Inflammatory macrophage treated with lipopolysaccharide for 1 hour (primary cell): ENCODE data around the gene CTBP1.

Experiments
- DNase-seq, 2 donors: peaks; one replicate each; pipeline ENCODE4 v3.0.0-alpha.2; 2020 to 2022

Gene CTBP1

GRCh38 chr4:1207603-1208265 is 41.2 kb downstream of the CTBP1 start:
- DNase-seq: no peak

- no peak for DNase-seq
Measured at GRCh38 chr4:1207157-1207470, 41.8 kb downstream of the CTBP1 start.

GRCh38 chr4:1206299-1207156 is 42.4 kb downstream of the CTBP1 start:
- no peak for DNase-seq

- no peak for DNase-seq
Measured at GRCh38 chr4:1205586-1206298, 43.2 kb downstream of the CTBP1 start.

GRCh38 chr4:1204828-1205585 is 43.9 kb downstream of the CTBP1 start:
- DNase-seq: no peak

- DNase-seq: no peak
Measured at GRCh38 chr4:1204286-1204827, 44.6 kb downstream of the CTBP1 start.

- no peak for DNase-seq
Measured at GRCh38 chr4:1203026-1203616, 45.8 kb downstream of the CTBP1 start.

- DNase-seq: no peak
Measured at GRCh38 chr4:1202526-1203011, 46.4 kb downstream of the CTBP1 start.

GRCh38 chr4:1201851-1202525 is 46.9 kb downstream of the CTBP1 start:
- peak; percentile 20 for DNase-seq

GRCh38 chr4:1200425-1201035 is 48.4 kb downstream of the CTBP1 start:
- DNase-seq: no peak

- DNase-seq: no peak
Measured at GRCh38 chr4:1199556-1200331, 49.2 kb downstream of the CTBP1 start.

GRCh38 chr4:1198098-1198844 is 50.7 kb downstream of the CTBP1 start:
- DNase-seq: no peak

GRCh38 chr4:1196421-1197183 is 52.3 kb downstream of the CTBP1 start:
- DNase-seq: no peak

- DNase-seq: no peak
Measured at GRCh38 chr4:1195891-1196401, 53.0 kb downstream of the CTBP1 start.

- DNase-seq: no peak
Measured at GRCh38 chr4:1195109-1195671, 53.7 kb downstream of the CTBP1 start.

- DNase-seq: no peak
Measured at GRCh38 chr4:1194010-1194900, 54.7 kb downstream of the CTBP1 start.
